ENCODE results near the gene MLIP. TPM values are rescaled to one million over a fixed set of nuclear protein-coding genes. Genes with fewer than 3 reads are reported as not detected.

The MLIP gene
- total RNA-seq, 1 experiment from 2014 or later = not detected

DNA sequence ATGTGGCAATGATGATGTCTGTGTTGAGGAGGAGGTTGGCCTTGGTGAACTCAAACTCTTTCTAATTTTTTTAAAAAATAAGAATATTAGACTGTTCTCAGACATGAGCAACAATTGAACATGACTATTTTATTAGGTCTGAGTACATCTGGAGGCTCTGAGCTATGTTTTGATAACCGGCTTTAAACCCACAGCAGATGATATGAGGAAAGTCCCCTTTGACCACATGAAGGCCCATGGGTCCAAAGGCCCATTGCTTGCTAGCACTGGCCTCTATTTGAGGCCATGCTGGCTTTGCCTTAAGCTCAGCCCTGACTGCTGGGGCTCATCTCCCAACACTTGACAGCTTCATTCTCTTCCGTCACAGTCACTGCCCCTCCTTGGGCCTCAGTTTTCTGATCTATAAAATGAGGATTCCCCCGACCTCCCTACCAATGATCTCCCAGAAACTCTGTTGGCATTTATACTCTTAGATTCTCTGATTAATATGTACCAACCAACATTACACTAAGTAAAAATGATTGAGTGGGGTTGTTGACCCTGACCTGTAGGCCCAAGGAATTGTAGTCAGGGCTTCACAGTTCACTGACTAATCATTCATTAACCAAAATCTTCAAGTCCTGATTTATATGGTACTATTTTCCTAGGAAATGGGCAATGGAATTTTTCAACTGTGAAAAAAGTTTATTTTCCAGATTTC, 173.1 kb downstream of the MLIP start:
- DNase-seq (ENCODE audit: low read depth, low spot score) = no peak
- BruUV-seq (replicated peaks) = no TSS peak
- no peak for TF ChIP-seq TCF7L2 (IDR thresholded peaks at IDR 0.05; ENCODE audit: low read depth, low read length)

DNA sequence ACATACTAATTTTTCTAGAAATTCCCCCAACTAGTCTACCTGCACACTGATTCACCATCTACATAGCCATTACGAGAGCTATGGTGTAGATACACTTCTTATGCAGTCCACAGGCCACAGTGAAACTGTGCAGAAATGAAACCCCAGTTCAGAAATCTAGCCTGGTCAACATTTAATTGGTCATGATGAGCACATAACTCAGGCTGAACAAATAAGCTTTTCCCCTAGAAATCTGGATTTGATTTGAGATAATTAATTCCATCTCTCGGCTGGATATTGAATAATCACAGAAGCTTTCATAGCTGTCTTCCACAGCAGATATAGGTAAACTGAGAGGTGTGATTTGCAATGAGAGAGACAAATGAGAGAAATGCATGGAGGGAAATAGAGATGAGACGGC, 174.4 kb downstream of the MLIP start:
- in situ Hi-C loops (cut with HindIII; ENCODE audit: low pct_unique_long_range_greater_than_20kb, low sequenced_read_pairs) (no loop called here), intact Hi-C loops (cut with micrococcal nuclease; ENCODE audit: unreplicated experiment) (no loop called here)
- ChIA-PET POLR2A (no interaction called here), CTCF (interaction anchor here (0.6 to 0.7 kb wide), 3 partner anchors 24 to 176 kb away, joined by 3 to 8 read pairs (median 6); no protein-coding TSS in a partner anchor)
- H3K9me3 ChIP-seq (ENCODE audit: control insufficient read depth, insufficient read depth, low read depth, low read length) = no peaks in the 10 kb centered on the region
- ATAC-seq (no peak), DNase-seq (ENCODE audit: low read depth, low spot score) (no peak)
- H3K4me1 ChIP-seq (ENCODE audit: control insufficient read depth, insufficient read depth, low read length) = no peaks in the 10 kb centered on the region
- BruUV-seq (replicated peaks) = no TSS peak
- TF ChIP-seq POLR2AphosphoS5 (IDR thresholded peaks at IDR 0.05; ENCODE audit: low read depth, low read length) = no peak
- TF ChIP-seq, protein P1, sequence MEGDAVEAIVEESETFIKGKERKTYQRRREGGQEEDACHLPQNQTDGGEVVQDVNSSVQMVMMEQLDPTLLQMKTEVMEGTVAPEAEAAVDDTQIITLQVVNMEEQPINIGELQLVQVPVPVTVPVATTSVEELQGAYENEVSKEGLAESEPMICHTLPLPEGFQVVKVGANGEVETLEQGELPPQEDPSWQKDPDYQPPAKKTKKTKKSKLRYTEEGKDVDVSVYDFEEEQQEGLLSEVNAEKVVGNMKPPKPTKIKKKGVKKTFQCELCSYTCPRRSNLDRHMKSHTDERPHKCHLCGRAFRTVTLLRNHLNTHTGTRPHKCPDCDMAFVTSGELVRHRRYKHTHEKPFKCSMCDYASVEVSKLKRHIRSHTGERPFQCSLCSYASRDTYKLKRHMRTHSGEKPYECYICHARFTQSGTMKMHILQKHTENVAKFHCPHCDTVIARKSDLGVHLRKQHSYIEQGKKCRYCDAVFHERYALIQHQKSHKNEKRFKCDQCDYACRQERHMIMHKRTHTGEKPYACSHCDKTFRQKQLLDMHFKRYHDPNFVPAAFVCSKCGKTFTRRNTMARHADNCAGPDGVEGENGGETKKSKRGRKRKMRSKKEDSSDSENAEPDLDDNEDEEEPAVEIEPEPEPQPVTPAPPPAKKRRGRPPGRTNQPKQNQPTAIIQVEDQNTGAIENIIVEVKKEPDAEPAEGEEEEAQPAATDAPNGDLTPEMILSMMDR (IDR thresholded peaks at IDR 0.05) = no peak
- no peak for TF ChIP-seq TCF7L2 (IDR thresholded peaks at IDR 0.05; ENCODE audit: low read depth, low read length)
- TF ChIP-seq SIN3A (IDR thresholded peaks at IDR 0.05; ENCODE audit: borderline replicate concordance, insufficient read depth, low read depth, low read length) = no peak
- TF ChIP-seq, protein P2, sequence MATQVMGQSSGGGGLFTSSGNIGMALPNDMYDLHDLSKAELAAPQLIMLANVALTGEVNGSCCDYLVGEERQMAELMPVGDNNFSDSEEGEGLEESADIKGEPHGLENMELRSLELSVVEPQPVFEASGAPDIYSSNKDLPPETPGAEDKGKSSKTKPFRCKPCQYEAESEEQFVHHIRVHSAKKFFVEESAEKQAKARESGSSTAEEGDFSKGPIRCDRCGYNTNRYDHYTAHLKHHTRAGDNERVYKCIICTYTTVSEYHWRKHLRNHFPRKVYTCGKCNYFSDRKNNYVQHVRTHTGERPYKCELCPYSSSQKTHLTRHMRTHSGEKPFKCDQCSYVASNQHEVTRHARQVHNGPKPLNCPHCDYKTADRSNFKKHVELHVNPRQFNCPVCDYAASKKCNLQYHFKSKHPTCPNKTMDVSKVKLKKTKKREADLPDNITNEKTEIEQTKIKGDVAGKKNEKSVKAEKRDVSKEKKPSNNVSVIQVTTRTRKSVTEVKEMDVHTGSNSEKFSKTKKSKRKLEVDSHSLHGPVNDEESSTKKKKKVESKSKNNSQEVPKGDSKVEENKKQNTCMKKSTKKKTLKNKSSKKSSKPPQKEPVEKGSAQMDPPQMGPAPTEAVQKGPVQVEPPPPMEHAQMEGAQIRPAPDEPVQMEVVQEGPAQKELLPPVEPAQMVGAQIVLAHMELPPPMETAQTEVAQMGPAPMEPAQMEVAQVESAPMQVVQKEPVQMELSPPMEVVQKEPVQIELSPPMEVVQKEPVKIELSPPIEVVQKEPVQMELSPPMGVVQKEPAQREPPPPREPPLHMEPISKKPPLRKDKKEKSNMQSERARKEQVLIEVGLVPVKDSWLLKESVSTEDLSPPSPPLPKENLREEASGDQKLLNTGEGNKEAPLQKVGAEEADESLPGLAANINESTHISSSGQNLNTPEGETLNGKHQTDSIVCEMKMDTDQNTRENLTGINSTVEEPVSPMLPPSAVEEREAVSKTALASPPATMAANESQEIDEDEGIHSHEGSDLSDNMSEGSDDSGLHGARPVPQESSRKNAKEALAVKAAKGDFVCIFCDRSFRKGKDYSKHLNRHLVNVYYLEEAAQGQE (IDR thresholded peaks at IDR 0.05; ENCODE audit: insufficient read depth in 1 of 2, low read depth in 2 of 2, low read length in 1 of 2) = no peak
- no peak overlapping the region for H3K27ac ChIP-seq (ENCODE audit: low read length)
- no peak overlapping the region for H3K4me3 ChIP-seq (ENCODE audit: low read depth in 2 of 2, low read length in 2 of 2)
- H3K36me3 ChIP-seq (ENCODE audit: control insufficient read depth, insufficient read depth, low read length) = no peaks in the 10 kb centered on the region
- H3K27me3 ChIP-seq (ENCODE audit: control insufficient read depth, insufficient read depth, low read length) = no peaks in the 10 kb centered on the region

More for the DNA sequence above, 173.1 kb downstream of the MLIP start:
- Histone ChIP-seq H3K27ac (ENCODE audit: low read length) (no peak overlapping the region), H3K4me3 (ENCODE audit: low read depth in 2 of 2, low read length in 2 of 2) (no peak overlapping the region), H3K9me3 (ENCODE audit: control insufficient read depth, insufficient read depth, low read depth, low read length) (no peaks in the 10 kb centered on the region), H3K4me1 (ENCODE audit: control insufficient read depth, insufficient read depth, low read length) (no peaks in the 10 kb centered on the region), H3K27me3 (ENCODE audit: control insufficient read depth, insufficient read depth, low read length) (no peaks in the 10 kb centered on the region), H3K36me3 (ENCODE audit: control insufficient read depth, insufficient read depth, low read length) (no peaks in the 10 kb centered on the region)
- ATAC-seq = no peak
- ChIA-PET CTCF (no interaction called here), POLR2A (no interaction called here)
- in situ Hi-C loops (cut with HindIII; ENCODE audit: low pct_unique_long_range_greater_than_20kb, low sequenced_read_pairs) = no loop called here
- intact Hi-C loops (cut with micrococcal nuclease; ENCODE audit: unreplicated experiment) = no loop called here

GRCh38 chr6:54286141-54286540, 174.9 kb downstream of the MLIP start:
- H3K27ac ChIP-seq (ENCODE audit: low read length) = no peak overlapping the region
- in situ Hi-C loops (cut with HindIII; ENCODE audit: low pct_unique_long_range_greater_than_20kb, low sequenced_read_pairs) = no loop called here
- CTCF ChIA-PET = no interaction called here
- H3K27me3 ChIP-seq (ENCODE audit: control insufficient read depth, insufficient read depth, low read length) = no peaks in the 10 kb centered on the region
- ATAC-seq (no peak), DNase-seq (ENCODE audit: low read depth, low spot score) (no peak)
- H3K4me1 ChIP-seq (ENCODE audit: control insufficient read depth, insufficient read depth, low read length) = no peaks in the 10 kb centered on the region
- POLR2A ChIA-PET = no interaction called here
- intact Hi-C loops (cut with micrococcal nuclease; ENCODE audit: unreplicated experiment) = no loop called here
- no peaks in the 10 kb centered on the region for H3K9me3 ChIP-seq (ENCODE audit: control insufficient read depth, insufficient read depth, low read depth, low read length)
- no peak overlapping the region for H3K4me3 ChIP-seq (ENCODE audit: low read depth in 2 of 2, low read length in 2 of 2)
- TF ChIP-seq, protein P2 (IDR thresholded peaks at IDR 0.05; ENCODE audit: insufficient read depth in 1 of 2, low read depth in 2 of 2, low read length in 1 of 2) = no peak
- no peak for TF ChIP-seq POLR2AphosphoS5 (IDR thresholded peaks at IDR 0.05; ENCODE audit: low read depth, low read length)
- TF ChIP-seq TCF7L2 (IDR thresholded peaks at IDR 0.05; ENCODE audit: low read depth, low read length) = no peak
- TF ChIP-seq, protein P1 (IDR thresholded peaks at IDR 0.05) = no peak
- no peak for TF ChIP-seq SIN3A (IDR thresholded peaks at IDR 0.05; ENCODE audit: borderline replicate concordance, insufficient read depth, low read depth, low read length)
- BruUV-seq (replicated peaks) = no TSS peak
- H3K36me3 ChIP-seq (ENCODE audit: control insufficient read depth, insufficient read depth, low read length) = no peaks in the 10 kb centered on the region
